MCF 10A (cell line): Measurements from ENCODE around the gene EEF1A2. TPM values are rescaled to one million over a fixed set of nuclear protein-coding genes. Genes with fewer than 3 reads are reported as not detected.

Experiments used
- BruUV-seq: library from RNA; stranded (reverse); fragments of 400-500 nt; replicated peaks from 2 replicates; lab custom pipeline; 2021; lab: Mats Ljungman, UMichigan
- CTCF ChIA-PET: fragments of 300-600 bp; sonication (Branson Sonifier 250); formaldehyde crosslinking; extraction: SDS; loops from one replicate; lab custom pipeline; 2021; ENCODE audit warnings: antibody characterized with exemption, inconsistent platforms; lab: Yijun Ruan, JAX
- POLR2A ChIA-PET: fragments of 300-600, 350-650 bp; sonication (Branson Sonifier 250); formaldehyde crosslinking; extraction: SDS; loops from one replicate; lab custom pipeline; 2020; ENCODE audit warnings: antibody characterized with exemption, inconsistent platforms; lab: Yijun Ruan, JAX
- DNase-seq: peaks from one replicate; pipeline ENCODE4 v3.0.0-alpha.2; 2018; ENCODE audit not compliant: unreplicated experiment
- H3K27ac Mint-ChIP-seq: one replicate; pipeline ENCODE4 v1.8.0; 2022; ENCODE audit warnings: mild to moderate bottlenecking, low read depth, mixed read lengths; ENCODE audit not compliant: unreplicated experiment
- H3K27me3 Mint-ChIP-seq: one replicate; pipeline ENCODE4 v1.8.0; 2022; ENCODE audit warnings: mixed read lengths; ENCODE audit not compliant: insufficient read depth, unreplicated experiment
- H3K36me3 Mint-ChIP-seq: one replicate; pipeline ENCODE4 v1.8.0; 2022; ENCODE audit warnings: mild to moderate bottlenecking, moderate library complexity, mixed read lengths; ENCODE audit not compliant: insufficient read depth, unreplicated experiment
- H3K4me1 Mint-ChIP-seq: one replicate; pipeline ENCODE4 v1.8.0; 2022; ENCODE audit warnings: mixed read lengths; ENCODE audit not compliant: insufficient read depth, unreplicated experiment
- H3K4me3 Mint-ChIP-seq: one replicate; pipeline ENCODE4 v1.8.0; 2022; ENCODE audit warnings: mild to moderate bottlenecking, moderate library complexity, mixed read lengths; ENCODE audit not compliant: unreplicated experiment
- H3K9me3 Mint-ChIP-seq: one replicate; pipeline ENCODE4 v1.8.0; 2022; ENCODE audit warnings: mixed read lengths; ENCODE audit not compliant: unreplicated experiment
- CTCF ChIP-seq: fragments of 200-600 bp; IDR thresholded peaks from one replicate; pipeline ENCODE4 v1.8.0; 2022; ENCODE audit warnings: antibody characterized with exemption, mild to moderate bottlenecking; ENCODE audit not compliant: unreplicated experiment
- intact Hi-C: fragments of 100-400 bp; cut with micrococcal nuclease; formaldehyde crosslinking; loops from 2 replicates; pipeline ENCODE4 v1.14.1; 2022
- total RNA-seq: library from RNA; stranded (reverse); gene quantifications from 2 replicates; pipeline ENCODE4 v1.2.3, GENCODE V29; 2022

The EEF1A2 gene
- total RNA-seq, 1 experiment from 2014 or later: 3.3 TPM

GRCh38 chr20:63544241-63544957 is 45.5 kb upstream of the EEF1A2 start:
- CTCF ChIA-PET: interaction anchor here (0.6 to 2.6 kb wide), 5 partner anchors 23 to 577 kb away, joined by 3 to 9 read pairs (median 4); no protein-coding TSS in a partner anchor

GRCh38 chr20:63543733-63544132 is 44.9 kb upstream of the EEF1A2 start:
- POLR2A ChIA-PET: interaction anchor here (0.5 to 2.7 kb wide), 7 partner anchors 8 to 164 kb away, joined by 3 to 12 read pairs (median 6); partner anchors contain the start of genes ARFRP1, PPDPF, RTEL1 and STMN3
- no peak for DNase-seq
- CTCF ChIA-PET: interaction anchor here (0.5 kb wide), 1 partner anchor 32 kb away, joined by 3 read pairs; no protein-coding TSS in a partner anchor
- Mint-ChIP-seq H3K36me3 (peaks cover 7% of the 10 kb centered on the region), H3K9me3 (no peaks in the 10 kb centered on the region), H3K27ac (no peak overlapping the region), H3K27me3 (no peaks in the 10 kb centered on the region), H3K4me3 (no peak overlapping the region), H3K4me1 (peaks cover 21% of the 10 kb centered on the region)
- intact Hi-C loops: no loop called here
- no TSS peak for BruUV-seq
- no peak for TF ChIP-seq CTCF

More at GRCh38 chr20:63544241-63544957, 45.5 kb upstream of the EEF1A2 start:
- TF ChIP-seq CTCF: no peak
- intact Hi-C loops: no loop called here
- DNase-seq: no peak
- POLR2A ChIA-PET: interaction anchor here (0.7 to 2.7 kb wide), 10 partner anchors 8 to 320 kb away, joined by 3 to 12 read pairs (median 6); partner anchors contain the start of genes ARFGAP1, FNDC11, PPDPF and RTEL1
- no TSS peak for BruUV-seq
- H3K4me3 Mint-ChIP-seq: no peak overlapping the region
- H3K27me3 Mint-ChIP-seq: no peaks in the 10 kb centered on the region
- peaks cover 7% of the 10 kb centered on the region for H3K36me3 Mint-ChIP-seq
- H3K27ac Mint-ChIP-seq: no peak overlapping the region
- H3K4me1 Mint-ChIP-seq: peaks cover 21% of the 10 kb centered on the region
- H3K9me3 Mint-ChIP-seq: no peaks in the 10 kb centered on the region

GRCh38 chr20:63543131-63543530 is 44.2 kb upstream of the EEF1A2 start:
- intact Hi-C loops: no loop called here
- peaks cover 7% of the 10 kb centered on the region for H3K36me3 Mint-ChIP-seq
- no peak overlapping the region for H3K27ac Mint-ChIP-seq
- H3K27me3 Mint-ChIP-seq: no peaks in the 10 kb centered on the region
- no peak for DNase-seq
- CTCF ChIA-PET: interaction anchor here (0.5 to 0.7 kb wide), 2 partner anchors 33 to 375 kb away, joined by 3 read pairs; no protein-coding TSS in a partner anchor
- no peak for TF ChIP-seq CTCF
- no peaks in the 10 kb centered on the region for H3K9me3 Mint-ChIP-seq
- no TSS peak for BruUV-seq
- peaks cover 21% of the 10 kb centered on the region for H3K4me1 Mint-ChIP-seq
- peak overlapping the region; percentile 74 for H3K4me3 Mint-ChIP-seq
- POLR2A ChIA-PET: interaction anchor here (0.5 to 2.7 kb wide), 6 partner anchors 9 to 165 kb away, joined by 4 to 12 read pairs (median 6); partner anchors contain the start of genes ARFRP1, PPDPF, RTEL1 and ZGPAT

GRCh38 chr20:63542696-63543095 is 43.8 kb upstream of the EEF1A2 start:
- Mint-ChIP-seq H3K9me3 (no peaks in the 10 kb centered on the region), H3K27me3 (no peaks in the 10 kb centered on the region), H3K27ac (peak overlapping the region; percentile 84), H3K4me1 (peaks cover 21% of the 10 kb centered on the region), H3K4me3 (peak overlapping the region; percentile 74), H3K36me3 (peaks cover 7% of the 10 kb centered on the region)
- DNase-seq: no peak
- no peak for TF ChIP-seq CTCF
- intact Hi-C loops: no loop called here
- no TSS peak for BruUV-seq
- POLR2A ChIA-PET: interaction anchor here (1.2 to 1.4 kb wide), 4 partner anchors 9 to 323 kb away, joined by 5 to 12 read pairs (median 6); partner anchors contain the start of genes GMEB2, PPDPF and TPD52L2
- CTCF ChIA-PET: interaction anchor here (0.7 to 1.3 kb wide), 2 partner anchors 39 to 376 kb away, joined by 3 read pairs; no protein-coding TSS in a partner anchor
